Measurements from ENCODE around the gene CTSW.

Gene CTSW

GRCh38 chr11:65855927-65856363, 23.7 kb upstream of the CTSW start:
- DNase-seq (ENCODE audit: low read depth in 2 of 2, low spot score in 1 of 2) = no peak

GRCh38 chr11:65856689-65857499, 22.7 kb upstream of the CTSW start:
- DNase-seq (ENCODE audit: low read depth in 2 of 2, low spot score in 1 of 2) = peak; percentile 65 to 72

- DNase-seq (ENCODE audit: low read depth in 2 of 2, low spot score in 1 of 2) = peak in 1 of 2 donors; percentile 26
These were observed 22.2 kb upstream of the CTSW start for GRCh38 chr11:65857500-65857852.

DNA sequence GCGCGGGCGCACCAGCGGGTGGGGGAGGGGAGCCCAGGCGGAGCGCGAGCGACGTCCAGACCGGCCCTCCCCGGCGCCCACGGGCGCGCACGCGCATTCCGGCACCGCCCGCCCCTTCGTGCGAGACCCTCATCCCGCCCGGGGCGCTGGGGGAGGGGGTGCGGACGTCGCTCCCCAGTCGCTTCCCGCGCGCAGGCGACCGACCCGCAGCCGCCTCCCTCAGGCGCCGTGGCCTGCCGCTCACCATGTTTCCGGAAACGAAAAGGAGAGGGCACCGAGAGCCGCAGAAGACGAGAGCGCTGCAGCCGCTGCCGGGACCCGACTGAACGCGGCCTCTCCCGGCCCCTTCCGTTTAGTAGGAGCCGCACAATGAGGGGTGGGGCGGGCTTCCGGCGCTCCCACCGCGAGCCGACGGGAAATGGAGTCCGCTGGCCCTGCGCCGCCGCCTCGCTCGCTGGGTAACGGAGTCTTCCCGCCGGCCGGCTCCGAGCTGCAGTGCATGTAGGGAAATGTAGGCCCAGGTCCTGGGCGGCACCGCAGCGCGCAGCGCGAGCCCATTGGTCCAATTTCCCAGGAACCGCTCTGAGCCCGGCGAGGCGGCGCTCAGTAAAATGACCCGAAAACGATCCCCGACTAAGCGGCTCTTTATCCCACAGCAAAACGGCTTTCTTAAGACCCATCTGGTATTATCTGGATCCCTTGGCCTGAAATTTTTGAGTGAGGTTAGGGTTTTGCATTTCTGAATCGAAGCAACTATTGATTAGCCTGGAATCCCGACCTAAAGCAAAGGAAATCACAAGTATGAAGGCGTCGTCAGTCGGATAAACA, 21.6 kb upstream of the CTSW start, which contains the start of gene CFL1:
CFL1 (minus strand) TSS at position 328 of the 828 bp plus-strand sequence; CDS start at position 247, 81 bp downstream.
- DNase-seq (ENCODE audit: low read depth in 2 of 2, low spot score in 1 of 2) = peak; percentile 90 to 95

- no peak for DNase-seq (ENCODE audit: low read depth in 2 of 2, low spot score in 1 of 2)
These were observed 21.0 kb upstream of the CTSW start for GRCh38 chr11:65858681-65859087.

DNA sequence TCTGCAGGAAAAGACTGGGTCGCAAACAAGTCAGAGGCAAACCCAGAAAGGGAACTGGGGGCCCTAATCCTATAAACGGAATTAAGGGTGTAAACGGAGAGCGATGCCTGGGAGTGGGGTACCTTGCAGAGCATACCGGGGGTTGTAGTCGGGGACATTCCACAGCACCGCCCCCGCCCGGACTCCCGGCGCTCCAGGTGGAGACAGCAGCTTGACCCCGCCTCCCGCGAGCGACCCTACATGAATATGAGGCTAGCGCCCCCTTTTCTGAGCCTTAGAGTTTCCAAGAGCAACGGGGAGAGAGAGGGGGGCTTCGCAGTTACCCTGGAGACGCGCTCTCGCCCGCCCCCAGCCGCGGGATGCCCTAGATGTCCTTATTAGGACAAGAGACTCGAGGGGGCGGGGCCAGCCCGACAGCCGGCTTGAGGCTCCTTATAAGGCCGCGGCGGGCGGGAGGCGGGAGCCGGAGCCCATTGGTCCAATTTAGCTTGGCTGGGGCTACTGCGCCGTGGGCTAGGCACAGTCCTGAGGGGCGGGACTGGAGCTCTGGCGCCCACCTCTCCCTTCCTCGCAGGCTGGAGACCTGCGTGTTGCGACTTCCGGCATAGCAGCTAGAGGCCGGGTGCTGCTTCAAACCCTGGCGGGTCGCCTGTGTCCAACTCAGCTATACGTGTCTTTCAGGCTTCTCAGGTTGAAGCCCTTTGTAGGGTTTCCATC, 20.4 kb upstream of the CTSW start:
- peak; percentile 92 to 99 for DNase-seq (ENCODE audit: low read depth in 2 of 2, low spot score in 1 of 2)

DNA sequence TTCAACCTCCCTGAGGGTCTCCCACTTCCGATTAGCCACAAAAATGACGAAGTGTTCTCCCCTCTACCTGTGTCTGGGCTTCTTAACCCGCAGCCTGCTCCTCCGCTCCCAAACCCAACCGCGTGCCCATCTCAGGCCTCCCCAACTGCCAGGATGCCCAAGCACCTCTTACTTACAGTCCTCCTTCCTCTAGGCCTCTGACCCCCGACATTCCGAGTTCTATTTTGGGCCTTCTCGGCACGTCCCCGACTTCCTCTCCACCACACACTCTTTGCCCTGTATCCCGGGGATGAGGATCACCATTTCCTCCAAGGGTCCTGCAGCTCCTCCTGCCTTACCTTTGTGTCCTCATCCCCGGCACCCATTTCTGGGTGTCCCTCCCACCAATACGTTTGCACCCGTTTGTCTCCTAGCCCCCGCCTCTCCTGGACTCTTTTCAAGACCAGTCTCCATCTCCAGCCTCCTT, 19.8 kb upstream of the CTSW start:
- DNase-seq (ENCODE audit: low read depth in 2 of 2, low spot score in 1 of 2) = no peak

GRCh38 chr11:65860278-65861164, 19.1 kb upstream of the CTSW start, which contains the start of gene MUS81:
TSS of gene MUS81 (plus strand) at chr11:65860433. CDS start at chr11:65860754, 321 bp downstream.
- peak; percentile 92 to 94 for DNase-seq (ENCODE audit: low read depth in 2 of 2, low spot score in 1 of 2)

- DNase-seq (ENCODE audit: low read depth in 2 of 2, low spot score in 1 of 2) = no peak
These were observed 18.5 kb upstream of the CTSW start for GRCh38 chr11:65861165-65861505.

- no peak for DNase-seq (ENCODE audit: low read depth in 2 of 2, low spot score in 1 of 2)
These were observed 18.0 kb upstream of the CTSW start for GRCh38 chr11:65861533-65862183.

GRCh38 chr11:65862191-65862735, 17.4 kb upstream of the CTSW start:
- no peak for DNase-seq (ENCODE audit: low read depth in 2 of 2, low spot score in 1 of 2)

DNA sequence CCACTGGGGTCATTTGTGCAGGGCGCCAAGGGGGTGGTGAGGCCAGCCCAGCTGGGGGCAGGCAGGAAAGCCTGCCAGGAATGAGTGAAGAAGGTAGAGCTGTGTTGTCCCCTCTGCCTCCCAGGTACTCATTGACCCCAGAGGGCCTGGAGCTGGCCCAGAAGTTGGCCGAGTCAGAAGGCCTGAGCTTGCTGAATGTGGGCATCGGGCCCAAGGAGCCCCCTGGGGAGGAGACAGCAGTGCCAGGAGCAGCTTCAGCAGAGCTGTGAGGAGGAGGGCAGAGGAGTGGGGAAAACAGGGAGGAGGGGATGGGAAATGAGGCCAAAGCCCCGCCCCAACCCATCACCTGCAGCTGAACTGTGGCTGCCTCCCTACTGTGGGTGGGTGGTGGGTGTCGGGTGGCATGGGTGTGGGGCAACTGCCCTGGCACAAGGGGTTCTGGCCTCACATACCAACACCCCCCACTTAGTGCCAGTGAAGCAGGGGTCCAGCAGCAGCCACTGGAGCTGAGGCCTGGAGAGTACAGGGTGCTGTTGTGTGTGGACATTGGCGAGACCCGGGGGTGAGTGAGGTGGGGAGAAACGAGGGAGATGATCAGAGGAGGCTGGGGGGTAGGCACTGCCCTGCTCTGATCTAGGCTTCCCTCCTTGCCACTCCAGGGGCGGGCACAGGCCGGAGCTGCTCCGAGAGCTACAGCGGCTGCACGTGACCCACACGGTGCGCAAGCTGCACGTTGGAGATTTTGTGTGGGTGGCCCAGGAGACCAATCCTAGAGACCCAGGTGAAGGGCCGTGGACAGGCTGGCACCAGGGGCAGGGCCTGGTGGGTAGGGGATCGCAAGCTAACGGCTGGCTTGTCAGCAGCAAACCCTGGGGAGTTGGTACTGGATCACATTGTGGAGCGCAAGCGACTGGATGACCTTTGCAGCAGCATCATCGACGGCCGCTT, 16.4 kb upstream of the CTSW start:
- no peak for DNase-seq (ENCODE audit: low read depth in 2 of 2, low spot score in 1 of 2)

DNA sequence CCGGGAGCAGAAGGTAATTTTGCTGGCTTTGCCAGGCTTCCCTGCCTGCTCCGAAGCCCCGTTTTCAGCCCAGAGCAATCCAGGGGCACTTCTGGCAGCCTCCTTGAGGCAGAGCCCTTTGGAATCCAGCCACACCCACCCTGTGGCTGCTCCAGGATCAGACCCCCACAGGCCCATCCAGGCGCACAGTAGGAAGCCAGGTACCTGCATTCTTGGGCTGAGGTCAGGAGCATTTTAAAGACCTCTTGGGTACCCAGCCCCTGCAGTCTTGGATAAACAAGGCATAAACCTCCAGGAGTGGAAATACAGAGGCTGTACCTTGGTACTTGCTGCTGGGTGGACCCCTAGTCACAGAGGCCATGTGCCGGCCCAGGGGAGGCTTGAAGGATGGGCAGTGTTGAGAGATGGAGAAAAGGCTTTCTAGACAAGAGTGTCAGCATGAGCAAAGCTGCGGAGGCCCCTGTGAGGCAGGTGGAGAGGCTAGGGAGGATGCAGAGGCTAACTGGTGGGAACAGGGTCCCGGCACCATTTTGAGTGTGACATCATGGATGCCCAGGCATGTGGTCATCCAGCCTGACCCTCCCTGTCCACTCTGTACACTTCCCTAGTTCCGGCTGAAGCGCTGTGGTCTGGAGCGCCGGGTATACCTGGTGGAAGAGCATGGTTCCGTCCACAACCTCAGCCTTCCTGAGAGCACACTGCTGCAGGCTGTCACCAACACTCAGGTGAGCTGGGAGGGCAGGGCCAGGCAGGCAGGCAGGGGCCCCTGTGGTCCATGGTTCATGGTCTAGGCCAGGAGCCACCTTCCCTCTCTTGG, 15.5 kb upstream of the CTSW start:
- no peak for DNase-seq (ENCODE audit: low read depth in 2 of 2, low spot score in 1 of 2)

- DNase-seq (ENCODE audit: low read depth in 2 of 2, low spot score in 1 of 2) = no peak
These were observed 14.7 kb upstream of the CTSW start for GRCh38 chr11:65864706-65865471.

- DNase-seq (ENCODE audit: low read depth in 2 of 2, low spot score in 1 of 2) = no peak
These were observed 14.0 kb upstream of the CTSW start for GRCh38 chr11:65865550-65866172.

GRCh38 chr11:65866509-65867283, 12.9 kb upstream of the CTSW start:
- no peak for DNase-seq (ENCODE audit: low read depth in 2 of 2, low spot score in 1 of 2)
